HFF-Myc (cell line): ENCODE data around the gene FILIP1.
"Not testable (repeated sequence)": the region's sequence is repeated elsewhere in the genome, so short reads cannot be mapped to it uniquely, and the experiment has no call there.

ENCODE experiments used
- DNase-seq: peaks from one replicate; pipeline ENCODE4 v3.0.0-alpha.2; 2011; ENCODE audit warnings: low read depth; ENCODE audit errors: extremely low read depth
- H3K4me3 ChIP-seq: replicated peaks from 2 replicates; pipeline ENCODE4 v1.5.1; 2011; ENCODE audit warnings: low read depth, mild to moderate bottlenecking, control low read depth, low read length
- CTCF ChIP-seq: IDR thresholded peaks from 2 replicates; pipeline ENCODE4 v1.5.1; 2012; ENCODE audit warnings: mild to moderate bottlenecking, low read depth, low read length, control low read depth; ENCODE audit errors: missing control alignments

FILIP1 gene

GRCh38 chr6:75445738-75446137, 47.9 kb downstream of the FILIP1 start:
- DNase-seq: no peak
- no peak overlapping the region for H3K4me3 ChIP-seq
- TF ChIP-seq CTCF: no peak

- DNase-seq: no peak
- no peak for TF ChIP-seq CTCF
Observed at GRCh38 chr6:75444899-75445298, 48.7 kb downstream of the FILIP1 start.

GRCh38 chr6:75441883-75442282, 51.7 kb downstream of the FILIP1 start:
- not testable (repeated sequence) for DNase-seq, H3K4me3 ChIP-seq

More at GRCh38 chr6:75444899-75445298, 48.7 kb downstream of the FILIP1 start:
- no peak overlapping the region for H3K4me3 ChIP-seq

- DNase-seq, H3K4me3 ChIP-seq: not testable (repeated sequence)
Observed at GRCh38 chr6:75441479-75441878, 52.1 kb downstream of the FILIP1 start.

GRCh38 chr6:75438442-75439116, 55.0 kb downstream of the FILIP1 start:
- no peak for DNase-seq
- no peak for TF ChIP-seq CTCF
- H3K4me3 ChIP-seq: no peak overlapping the region

- no peak for DNase-seq
- no peak overlapping the region for H3K4me3 ChIP-seq
- no peak for TF ChIP-seq CTCF
Observed at GRCh38 chr6:75438013-75438431, 55.6 kb downstream of the FILIP1 start.

GRCh38 chr6:75437421-75437891, 56.1 kb downstream of the FILIP1 start:
- TF ChIP-seq CTCF: no peak
- H3K4me3 ChIP-seq: no peak overlapping the region
- DNase-seq: no peak

- no peak overlapping the region for H3K4me3 ChIP-seq
Observed at GRCh38 chr6:75436869-75437268, 56.7 kb downstream of the FILIP1 start.

GRCh38 chr6:75432809-75433208, 60.8 kb downstream of the FILIP1 start:
- not testable (repeated sequence) for DNase-seq, H3K4me3 ChIP-seq

More at GRCh38 chr6:75436869-75437268, 56.7 kb downstream of the FILIP1 start:
- no peak for DNase-seq
- TF ChIP-seq CTCF: no peak
